NB4 (cell line): ENCODE data around the gene CIDEA.

ENCODE experiments used
- CTCF ChIP-seq: IDR thresholded peaks from one replicate; pipeline ENCODE4 v1.5.1; 2012; ENCODE audit warnings: low read depth, low read length
- MAX ChIP-seq: IDR thresholded peaks from 2 replicates; pipeline ENCODE4 v1.6.1; 2011; ENCODE audit warnings: low read depth, low read length
- POLR2A ChIP-seq: IDR thresholded peaks from 2 replicates; pipeline ENCODE4 v1.6.1; 2011; ENCODE audit warnings: mild to moderate bottlenecking; ENCODE audit not compliant: insufficient read length; ENCODE audit errors: extremely low read depth

GRCh38 chr18:12254820-12255511 lies 805 bp downstream of the CIDEA start:
- no peak for TF ChIP-seq POLR2A
- no peak for TF ChIP-seq CTCF
- TF ChIP-seq MAX: no peak
